Esophagus squamous epithelium (tissue), 5 donors: ENCODE measurements around the gene PEAR1. TPM values are rescaled to one million over a fixed set of nuclear protein-coding genes. Genes with fewer than 3 reads are reported as not detected.

ENCODE experiments used
- DNase-seq: peaks from one replicate; lab custom pipeline; 2025; lab: John Stamatoyannopoulos, UW
- H3K27ac ChIP-seq, 4 donors: fragments of 200-600 bp; sonication (generic); one replicate each; pipeline ENCODE4 v1.5.1; 2016 to 2019; ENCODE audit warnings: mild to moderate bottlenecking in 1 of 4
- H3K27me3 ChIP-seq, 4 donors: fragments of 200-600 bp; sonication (generic); 1 replicate in 3 of 4; 2 replicates in 1 of 4; pipeline versions ENCODE4 v1.5.1 to v1.6.0; 2017 to 2021; ENCODE audit warnings: antibody characterized with exemption in 1 of 4
- H3K36me3 ChIP-seq, 3 donors: fragments of 200-600 bp; sonication (generic); one replicate each; pipeline ENCODE4 v1.5.1; 2016 to 2019
- H3K4me1 ChIP-seq, 3 donors: fragments of 200-600 bp; sonication (generic); one replicate each; pipeline ENCODE4 v1.5.1; 2017 to 2019
- H3K4me3 ChIP-seq, 4 donors: fragments of 200-600 bp; sonication (generic); 1 replicate in 3 of 4; 2 replicates in 1 of 4; pipeline ENCODE4 v1.5.1; 2016 to 2019; ENCODE audit warnings: mild to moderate bottlenecking in 2 of 4, moderate library complexity in 1 of 4
- H3K9me3 ChIP-seq, 3 donors: fragments of 200-600 bp; sonication (generic); one replicate each; pipeline ENCODE4 v1.5.1; 2016 to 2019
- CTCF ChIP-seq, 6 experiments: fragments of 450-650 bp in 4 of 6; fragments of 200-600 bp in 2 of 6; sonication (generic) in 2 of 6; IDR thresholded peaks; one replicate each; pipeline ENCODE4 v1.5.1; 2016 to 2019; ENCODE audit warnings: antibody characterized with exemption in 6 of 6, mild to moderate bottlenecking in 4 of 6, moderate library complexity in 4 of 6
- POLR2A ChIP-seq, 4 donors: fragments of 450-650 bp; IDR thresholded peaks; one replicate each; pipeline ENCODE4 v1.6.1; 2017; ENCODE audit warnings: antibody characterized with exemption in 4 of 4, mild to moderate bottlenecking in 4 of 4, moderate library complexity in 3 of 4
- WGBS, 2 donors: methylation state at CpG; one replicate each; pipeline ENCODE4 v1.1.5; 2018; 5-methylcytosine and 5-hydroxymethylcytosine counted together
- intact Hi-C: fragments of 100-400 bp; cut with DNase I; formaldehyde crosslinking; loops from one replicate; pipeline ENCODE4 v1.15.0; 2022
- total RNA-seq, 4 donors: library from RNA; depleted of rRNA; stranded (reverse); fragments of >200 nt; gene quantifications; one replicate each; pipeline ENCODE4 v1.1.0, GENCODE V29; 2016
- donor health status: DM: yes; HTN: yes; CAD: no.

The PEAR1 gene
- total RNA-seq, 4 donors from 2014 or later = 1.1 to 4.6 (median 2.7) TPM

- H3K27me3 ChIP-seq = peaks cover 0 to 92% (median 9%) of the 10 kb centered on the region in 4 donors
- no peak for DNase-seq
- intact Hi-C loops = no loop called here
- peaks cover 0 to 34% (median 6%) of the 10 kb centered on the region in 3 donors for H3K4me1 ChIP-seq
- WGBS, 2 donors = no CpG with 5 or more reads among the region's 23 CpGs
- no peak overlapping the region for H3K4me3 ChIP-seq
- no peaks in the 10 kb centered on the region for H3K9me3 ChIP-seq
- no peak overlapping the region for H3K27ac ChIP-seq
- TF ChIP-seq POLR2A (IDR thresholded peaks at IDR 0.05) (no peak), CTCF (IDR thresholded peaks at IDR 0.05) (no peak)
- no peaks in the 10 kb centered on the region for H3K36me3 ChIP-seq
Observed at GRCh38 chr1:156849151-156849496, 44.4 kb upstream of the PEAR1 start.

- Histone ChIP-seq H3K4me1 (peaks cover 0 to 22% (median 0%) of the 10 kb centered on the region in 3 donors), H3K36me3 (no peaks in the 10 kb centered on the region), H3K27me3 (peaks cover 0 to 77% (median 5%) of the 10 kb centered on the region in 4 donors), H3K4me3 (no peak overlapping the region), H3K9me3 (no peaks in the 10 kb centered on the region), H3K27ac (no peak overlapping the region)
- DNase-seq = no peak
- 62 to 71% methylated on average over 4 to 7 of the region's 17 CpGs for WGBS, 2 donors
- intact Hi-C loops = no loop called here
- TF ChIP-seq CTCF (IDR thresholded peaks at IDR 0.05) (no peak), POLR2A (IDR thresholded peaks at IDR 0.05) (no peak)
Observed at GRCh38 chr1:156851779-156852417, 41.6 kb upstream of the PEAR1 start.

DNA sequence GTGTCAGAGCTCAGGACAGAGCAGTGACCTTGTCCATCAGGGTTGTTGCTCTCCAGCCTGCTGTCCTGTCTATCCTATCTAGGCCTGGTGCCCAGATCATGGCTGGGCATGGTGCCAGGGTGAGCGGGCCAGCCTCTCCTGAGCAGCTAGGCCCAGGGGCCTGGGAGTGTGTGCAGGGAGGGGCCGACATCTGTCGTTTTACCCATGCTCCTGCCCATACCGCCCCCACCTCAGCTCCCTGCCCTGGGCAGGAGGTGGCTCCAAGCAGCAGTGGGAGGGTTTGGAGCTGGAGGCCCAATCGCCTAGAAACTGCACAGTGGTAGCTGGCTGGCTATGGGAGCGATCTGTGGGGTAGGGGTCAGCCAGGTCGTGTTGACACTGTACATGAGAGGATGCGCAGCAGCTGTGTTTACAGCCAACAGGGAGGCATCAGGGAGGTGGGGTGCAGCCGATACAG, 41.1 kb upstream of the PEAR1 start:
- intact Hi-C loops = no loop called here
- peaks cover 0 to 22% (median 0%) of the 10 kb centered on the region in 3 donors for H3K4me1 ChIP-seq
- H3K27ac ChIP-seq = no peak overlapping the region
- H3K27me3 ChIP-seq = peaks cover 0 to 77% (median 3%) of the 10 kb centered on the region in 4 donors
- H3K9me3 ChIP-seq = no peaks in the 10 kb centered on the region
- no peaks in the 10 kb centered on the region for H3K36me3 ChIP-seq
- 50 to 64% methylated on average over 1 to 3 of the region's 9 CpGs for WGBS, 2 donors
- no peak overlapping the region for H3K4me3 ChIP-seq
- no peak for DNase-seq
- TF ChIP-seq CTCF (IDR thresholded peaks at IDR 0.05) (no peak), POLR2A (IDR thresholded peaks at IDR 0.05) (no peak)

GRCh38 chr1:156853761-156854160, 39.8 kb upstream of the PEAR1 start:
- TF ChIP-seq CTCF (IDR thresholded peaks at IDR 0.05) = no peak
- no peak for TF ChIP-seq POLR2A (IDR thresholded peaks at IDR 0.05)
- no peak overlapping the region for H3K4me3 ChIP-seq
- peaks cover under 1 to 20% (median 3%) of the 10 kb centered on the region in 3 donors for H3K4me1 ChIP-seq
- H3K27me3 ChIP-seq = peaks cover 0 to 77% (median 4%) of the 10 kb centered on the region in 4 donors
- no peaks in the 10 kb centered on the region for H3K36me3 ChIP-seq
- no peaks in the 10 kb centered on the region for H3K9me3 ChIP-seq
- intact Hi-C loops = no loop called here
- WGBS, 2 donors = 96 to 97% methylated on average over 5 to 10 of the region's 19 CpGs
- DNase-seq = no peak
- H3K27ac ChIP-seq = no peak overlapping the region

DNA sequence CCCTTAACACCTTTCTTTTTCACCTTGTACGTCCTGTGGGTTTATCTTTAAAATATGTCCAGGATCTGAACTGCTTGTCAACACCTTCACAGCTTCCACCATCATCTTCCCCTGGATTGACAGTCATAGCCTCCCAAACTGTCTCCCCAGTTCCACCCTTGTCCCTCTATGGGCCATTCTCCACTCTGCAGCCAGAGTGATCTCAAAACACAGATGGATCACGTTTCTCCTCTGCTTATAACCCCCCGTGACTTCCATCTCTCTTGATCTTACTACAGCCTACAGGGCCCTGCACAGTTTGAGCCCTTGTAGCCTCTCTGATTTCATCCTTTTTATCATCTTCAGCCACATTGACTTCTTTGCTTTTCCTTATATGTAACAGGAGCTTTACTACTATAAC, 38.9 kb upstream of the PEAR1 start:
- no peak overlapping the region for H3K4me3 ChIP-seq
- H3K27ac ChIP-seq = no peak overlapping the region
- peaks cover 0 to 77% (median 3%) of the 10 kb centered on the region in 4 donors for H3K27me3 ChIP-seq
- H3K4me1 ChIP-seq = peaks cover 9 to 24% (median 12%) of the 10 kb centered on the region in 3 donors
- 47 to 64% methylated on average over 3 of the region's 3 CpGs for WGBS, 2 donors
- H3K36me3 ChIP-seq = no peaks in the 10 kb centered on the region
- H3K9me3 ChIP-seq = no peaks in the 10 kb centered on the region
- DNase-seq = no peak
- TF ChIP-seq CTCF (IDR thresholded peaks at IDR 0.05) = no peak
- TF ChIP-seq POLR2A (IDR thresholded peaks at IDR 0.05) = no peak
- intact Hi-C loops = no loop called here
